HG02763 (cell line): ENCODE data around the gene TNPO1.
A peak's percentile ranks its signal among the peaks of the same experiment; 100 is the strongest.
"Not testable (repeated sequence)": the region's sequence is repeated elsewhere in the genome, so short reads cannot be mapped to it uniquely, and the experiment has no call there.

Experiments
- ATAC-seq: cut with Tn5 transposase; IDR thresholded peaks from one replicate; pipeline ENCODE4 v1.9.1; 2021; ENCODE audit warnings: mild to moderate bottlenecking, moderate library complexity; ENCODE audit not compliant: unreplicated experiment

TNPO1 gene

DNA sequence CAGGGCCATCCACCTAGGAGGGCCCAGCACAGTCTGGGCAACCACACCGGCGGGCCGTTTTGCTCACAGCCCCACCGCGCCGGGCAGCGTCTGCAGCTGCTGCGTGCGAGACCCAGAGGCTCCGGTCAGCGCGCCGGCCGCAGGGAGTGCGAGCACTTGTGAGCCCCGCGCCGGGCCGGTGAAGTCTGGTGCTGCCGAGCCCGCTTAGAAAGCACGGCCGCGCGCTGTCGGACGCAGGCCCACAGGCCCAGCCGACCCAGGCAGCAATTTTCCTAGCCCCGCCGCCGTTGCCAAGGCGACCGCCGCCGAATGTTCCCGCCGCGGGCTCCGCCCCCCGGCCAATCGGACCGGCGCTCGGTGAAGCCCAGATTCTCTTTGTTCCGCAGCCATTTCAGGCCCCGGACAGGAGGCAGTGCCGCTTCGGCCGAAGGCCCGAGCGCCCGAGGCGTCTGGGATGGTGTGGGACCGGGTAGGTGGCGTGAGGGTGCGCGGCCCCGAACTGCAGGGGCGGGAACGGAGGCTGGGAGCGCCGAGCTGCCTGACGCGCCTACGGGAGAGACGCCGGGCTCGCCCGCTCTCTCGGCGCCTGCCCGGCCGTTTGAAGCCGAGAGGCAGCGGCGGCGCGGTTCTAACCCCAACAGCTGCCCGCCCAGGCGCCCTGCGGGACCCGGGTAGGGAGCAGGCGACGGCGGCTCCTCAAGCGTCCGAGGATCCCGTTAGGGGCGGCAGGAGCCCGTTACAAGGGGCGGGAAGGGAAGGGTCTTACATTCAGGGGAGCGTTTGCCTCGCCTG is at the start of gene TNPO1:
TSS of gene TNPO1 (plus strand) at position 378 of the 792 bp plus-strand sequence. CDS start at position 455, 77 bp downstream.
- peak; percentile 82 for ATAC-seq

DNA sequence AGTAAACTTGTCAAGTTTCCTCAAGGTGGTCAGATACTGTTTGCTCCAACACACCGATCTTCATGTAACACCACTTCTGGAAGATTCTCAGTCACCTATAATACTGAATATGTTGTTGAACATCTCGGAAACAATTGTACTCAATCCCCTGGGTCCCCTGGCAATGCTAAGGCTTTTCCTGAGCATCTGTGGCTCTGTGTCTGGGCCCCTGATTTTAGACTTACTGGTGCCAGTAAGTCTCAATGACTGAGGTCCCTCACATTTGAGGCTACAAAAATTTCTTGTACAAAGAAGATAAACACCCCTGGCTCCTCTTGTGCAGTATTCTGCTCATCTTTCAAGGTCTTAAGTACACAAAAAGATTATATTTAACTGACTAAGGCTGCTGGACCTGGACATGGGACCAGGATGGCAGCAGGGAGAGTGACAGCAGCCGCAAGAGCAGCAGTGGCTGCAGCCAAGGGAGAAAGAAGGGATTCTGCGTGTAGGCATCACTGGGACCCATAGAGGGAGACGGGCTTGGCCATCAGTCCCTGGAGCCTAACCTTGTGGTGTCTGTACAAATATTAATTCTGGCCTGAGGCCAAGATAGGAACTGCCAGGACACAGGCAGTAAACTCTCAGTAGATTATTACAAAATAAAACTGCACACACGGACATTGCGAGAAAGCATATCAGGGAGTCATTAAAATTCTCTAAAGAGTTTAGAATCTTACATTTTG is 49.0 kb upstream of the TNPO1 start:
- ATAC-seq, result no peak

GRCh38 chr5:72770266-72770665 is 46.2 kb upstream of the TNPO1 start:
- ATAC-seq, result no peak

DNA sequence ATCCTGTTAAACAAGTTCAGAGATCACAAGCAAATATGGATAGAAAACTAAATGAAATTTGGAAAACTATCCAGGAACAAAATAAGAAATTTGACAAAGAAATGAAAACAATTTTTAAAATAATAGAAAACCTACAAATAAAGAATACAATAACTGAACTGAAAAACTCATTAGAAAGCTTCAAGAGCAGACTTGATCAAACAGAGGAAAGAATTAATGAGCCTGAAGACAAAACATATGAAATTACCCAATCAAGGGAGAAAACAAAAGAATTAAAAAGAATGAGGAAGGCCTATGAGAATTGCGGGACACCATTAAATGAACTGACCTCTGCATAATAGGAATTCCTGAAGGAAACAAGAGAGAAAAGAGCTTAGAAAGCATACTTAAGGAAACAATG is 39.8 kb upstream of the TNPO1 start:
- no peak for ATAC-seq

DNA sequence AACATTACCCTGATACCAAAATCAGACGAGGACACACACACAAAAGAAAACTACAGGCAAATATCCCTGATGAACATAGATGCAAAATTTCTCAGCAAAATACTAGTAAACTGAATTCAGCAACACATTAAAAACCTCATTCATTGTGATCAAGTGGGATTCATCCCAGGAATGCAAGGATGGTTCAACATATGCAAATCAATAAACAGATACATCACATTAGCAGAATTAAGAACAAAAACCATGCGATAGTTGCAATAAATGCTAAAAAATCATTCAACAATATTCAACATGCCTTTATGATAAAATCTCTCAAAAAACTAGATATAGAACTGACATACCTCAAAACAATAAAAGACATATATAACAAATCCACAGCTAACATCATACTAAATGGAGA is 36.9 kb upstream of the TNPO1 start:
- no peak for ATAC-seq

- ATAC-seq, result no peak
Measured at GRCh38 chr5:72783354-72783753, 33.1 kb upstream of the TNPO1 start.

DNA sequence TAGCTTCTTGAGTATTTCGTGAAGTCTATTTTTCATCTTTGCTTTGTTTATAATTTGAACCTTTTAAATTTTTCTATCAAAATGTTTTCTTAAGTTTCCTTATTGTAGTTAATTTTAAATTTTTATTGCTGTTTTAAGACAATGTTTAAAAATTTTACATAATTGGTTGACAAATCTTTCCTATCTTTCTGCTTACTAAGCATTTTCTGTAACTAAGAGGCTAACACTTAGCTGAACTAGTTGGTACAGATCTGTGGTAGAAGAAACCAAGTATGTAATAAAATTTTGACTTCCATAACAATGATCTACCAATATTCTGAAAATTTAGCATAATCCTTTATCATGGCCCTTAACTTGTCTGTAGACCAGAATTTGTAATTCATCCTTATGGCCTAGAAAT is 32.3 kb upstream of the TNPO1 start:
- ATAC-seq, result no peak

GRCh38 chr5:72785801-72786200 is 30.7 kb upstream of the TNPO1 start:
- no peak for ATAC-seq

DNA sequence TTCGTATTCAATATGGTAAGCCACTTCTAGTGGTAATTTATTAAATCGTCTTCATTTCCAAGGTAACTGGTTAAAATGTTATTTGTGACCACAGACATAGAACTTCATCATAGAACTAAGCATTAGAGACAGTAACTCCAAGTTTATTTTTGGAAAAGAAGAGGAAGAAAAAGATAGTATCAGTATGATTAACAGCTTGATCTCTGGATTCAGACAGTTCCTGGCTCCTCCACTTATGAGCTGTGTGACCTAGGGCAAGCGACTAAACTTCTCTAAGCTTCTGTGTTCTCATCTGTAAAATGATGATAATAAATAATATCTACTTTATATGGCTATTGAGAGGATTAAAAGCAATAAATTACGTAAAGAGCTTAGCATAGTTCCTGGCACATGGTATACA is 29.8 kb upstream of the TNPO1 start:
- no peak for ATAC-seq

- ATAC-seq, result no peak
Measured at GRCh38 chr5:72788866-72789505, 27.5 kb upstream of the TNPO1 start.

DNA sequence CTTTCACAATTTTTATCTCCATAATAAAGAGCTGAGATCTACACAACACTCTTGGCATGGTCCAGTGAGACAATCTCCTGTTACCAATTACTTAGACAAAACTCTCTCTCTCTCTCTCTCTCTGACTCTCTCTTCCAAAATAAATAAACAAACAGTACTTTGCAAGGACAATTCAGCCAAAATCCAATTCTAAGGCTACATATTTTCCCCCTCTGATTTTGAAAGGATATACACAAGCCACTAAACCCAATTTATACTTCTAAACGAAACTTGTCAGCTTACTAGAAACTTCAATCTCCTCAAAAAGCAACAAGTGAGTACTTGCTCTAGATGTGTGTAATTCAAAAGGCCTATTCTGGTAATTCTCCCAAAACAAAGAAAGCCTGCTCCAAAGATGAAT is 26.3 kb upstream of the TNPO1 start:
- ATAC-seq, result no peak

- not testable (repeated sequence) for ATAC-seq
Measured at GRCh38 chr5:72792662-72793061, 23.8 kb upstream of the TNPO1 start.

DNA sequence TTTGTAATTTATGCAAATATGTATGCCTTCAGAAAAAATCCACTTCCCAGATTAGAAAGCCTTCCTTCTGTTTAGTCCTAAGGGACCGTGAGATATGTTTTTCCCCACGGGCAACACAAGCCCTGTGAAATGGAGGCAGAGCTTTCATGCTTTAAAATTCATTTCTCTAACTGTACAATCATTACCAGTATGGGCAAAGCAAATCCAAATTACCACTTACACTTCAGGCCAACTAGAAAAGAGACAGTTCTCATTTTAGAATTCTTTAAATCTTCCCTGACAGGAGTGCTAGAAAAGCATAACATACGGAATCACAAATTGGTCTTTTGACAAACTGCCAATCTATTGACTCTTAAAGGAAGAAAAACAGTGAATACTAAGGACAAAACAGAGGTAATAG is 20.5 kb upstream of the TNPO1 start:
- no peak for ATAC-seq

- no peak for ATAC-seq
Measured at GRCh38 chr5:72799721-72800120, 16.7 kb upstream of the TNPO1 start.

DNA sequence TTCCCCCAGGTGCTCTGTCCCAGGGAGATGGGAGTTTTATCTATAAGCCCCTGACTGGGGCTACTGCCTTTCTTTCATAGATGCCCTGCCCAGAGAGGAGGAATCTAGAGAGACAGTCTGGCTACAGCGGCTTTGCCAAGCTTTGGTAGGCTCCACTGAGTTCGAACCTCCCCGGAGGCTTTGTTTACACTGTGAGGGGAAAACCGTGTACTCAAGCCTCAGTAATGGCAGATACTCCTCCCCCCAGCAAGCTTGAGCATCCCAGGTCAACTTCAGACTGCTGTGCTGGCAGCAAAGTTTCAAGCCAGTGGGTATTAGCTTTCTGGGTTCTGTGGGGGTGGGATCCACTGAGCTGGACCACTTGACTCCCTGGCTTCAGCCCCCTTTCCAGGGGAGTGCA is 7.8 kb upstream of the TNPO1 start:
- not testable (repeated sequence) for ATAC-seq

DNA sequence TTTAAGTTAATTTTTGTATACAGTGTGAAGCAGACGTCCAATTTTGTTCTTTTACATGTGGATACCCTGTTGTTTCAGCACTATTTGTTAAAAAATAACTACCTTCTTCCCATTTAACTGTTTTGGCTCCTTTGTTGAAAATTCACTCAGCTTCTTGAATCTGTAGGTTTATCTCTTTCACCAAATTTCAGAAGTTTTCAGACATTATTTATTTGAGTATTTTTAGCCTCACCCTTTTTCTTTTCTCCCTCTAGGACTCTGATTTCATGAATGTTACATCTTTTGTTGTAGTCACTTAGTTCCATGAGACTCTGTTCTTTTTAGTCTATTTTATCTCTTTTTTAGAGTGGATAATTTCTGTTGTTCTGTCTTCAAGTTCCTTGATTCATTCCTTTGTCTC is 4.6 kb upstream of the TNPO1 start:
- ATAC-seq, result no peak

- no peak for ATAC-seq
Measured at GRCh38 chr5:72812488-72812887, 4.0 kb upstream of the TNPO1 start.

DNA sequence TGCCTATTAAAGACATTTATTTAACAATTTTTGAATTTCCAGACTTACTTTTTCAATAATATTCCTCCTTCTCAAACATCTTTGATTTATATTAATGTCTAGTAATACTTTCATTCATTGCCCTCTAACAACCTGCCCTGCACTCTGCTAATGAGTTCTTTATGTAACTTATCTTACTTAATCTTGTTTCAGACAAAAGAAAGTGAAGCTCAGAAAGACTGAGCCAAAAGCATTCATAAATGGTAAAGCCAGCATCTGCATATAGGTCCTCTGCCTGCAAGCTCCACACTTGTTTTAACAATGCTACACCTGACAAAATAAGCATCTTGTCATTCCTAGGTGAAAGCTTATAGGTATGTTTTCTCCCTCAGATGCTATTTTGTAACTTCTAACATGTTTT is 2.4 kb upstream of the TNPO1 start:
- no peak for ATAC-seq

- ATAC-seq, result no peak
Measured at GRCh38 chr5:72814864-72815263, 1.6 kb upstream of the TNPO1 start.

- no peak for ATAC-seq
Measured at GRCh38 chr5:72815580-72816283, 729 bp upstream of the TNPO1 start.

DNA sequence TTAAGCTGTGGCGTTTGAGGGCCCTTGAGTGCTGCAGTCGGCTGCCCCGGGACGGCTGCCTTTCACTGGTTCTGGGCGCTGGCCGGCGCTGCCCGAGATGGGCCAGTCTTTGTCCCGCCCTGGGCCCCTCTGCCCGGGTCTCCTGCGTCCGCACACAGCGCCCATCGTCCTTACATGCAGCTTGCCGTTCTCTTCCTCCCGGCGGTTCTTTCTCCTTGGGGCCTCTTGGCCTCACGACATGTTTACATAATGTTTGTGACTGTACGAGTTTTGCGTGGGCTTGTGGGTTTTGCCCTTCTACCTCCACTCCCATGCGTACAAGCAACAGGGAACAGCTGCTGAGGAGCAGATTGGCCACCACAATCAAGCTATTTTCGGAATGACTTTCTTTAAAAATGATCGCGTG is 618 bp downstream of the TNPO1 start:
- ATAC-seq, result peak; percentile 27
